Measurements from ENCODE around the gene EXO5.
"Not testable (repeated sequence)": the region's sequence is repeated elsewhere in the genome, so short reads cannot be mapped to it uniquely, and the experiment has no call there.

Gene EXO5

GRCh38 chr1:40553017-40553416 lies 44.5 kb downstream of the EXO5 start:
- TF ChIP-seq CTCF (IDR thresholded peaks at IDR 0.05; ENCODE audit: extremely low read depth, missing control alignments) = no peak
- no peak for DNase-seq (ENCODE audit: low spot score)

- not testable (repeated sequence) for DNase-seq (ENCODE audit: low spot score)
Observed at GRCh38 chr1:40554807-40555206, 46.2 kb downstream of the EXO5 start.

- DNase-seq (ENCODE audit: low spot score) = no peak
- no peak for TF ChIP-seq CTCF (IDR thresholded peaks at IDR 0.05; ENCODE audit: extremely low read depth, missing control alignments)
Observed at GRCh38 chr1:40556121-40556520, 47.6 kb downstream of the EXO5 start.

- DNase-seq (ENCODE audit: low spot score) = not testable (repeated sequence)
Observed at GRCh38 chr1:40558241-40558640, 49.7 kb downstream of the EXO5 start.

- TF ChIP-seq CTCF (IDR thresholded peaks at IDR 0.05; ENCODE audit: extremely low read depth, missing control alignments) = no peak
- no peak for DNase-seq (ENCODE audit: low spot score)
Observed at GRCh38 chr1:40562185-40562584, 53.6 kb downstream of the EXO5 start.

GRCh38 chr1:40563266-40563665 lies 54.7 kb downstream of the EXO5 start:
- DNase-seq (ENCODE audit: low spot score) = no peak
- TF ChIP-seq CTCF (IDR thresholded peaks at IDR 0.05; ENCODE audit: extremely low read depth, missing control alignments) = no peak

- no peak for TF ChIP-seq CTCF (IDR thresholded peaks at IDR 0.05; ENCODE audit: extremely low read depth, missing control alignments)
- DNase-seq (ENCODE audit: low spot score) = no peak
Observed at GRCh38 chr1:40564506-40564905, 55.9 kb downstream of the EXO5 start.

- TF ChIP-seq CTCF (IDR thresholded peaks at IDR 0.05; ENCODE audit: extremely low read depth, missing control alignments) = no peak
- DNase-seq (ENCODE audit: low spot score) = no peak
Observed at GRCh38 chr1:40564913-40565312, 56.3 kb downstream of the EXO5 start.

Measured in GM20000 (cell line).